H1 (cell line): ENCODE measurements around the gene MPPED1. TPM values are rescaled to one million over a fixed set of nuclear protein-coding genes. Genes with fewer than 3 reads are reported as not detected.

Experiments used
- CHD7 ChIP-seq: fragments of 300-600 bp; sonication (generic); IDR thresholded peaks from 2 replicates; pipeline ENCODE4 v1.7.1; 2012; ENCODE audit warnings: low read length, moderate library complexity, mild to moderate bottlenecking, inconsistent platforms; ENCODE audit not compliant: insufficient replicate concordance
- KDM5A ChIP-seq: fragments of 200-600 bp; IDR thresholded peaks from 2 replicates; pipeline ENCODE4 v1.7.1; 2012; ENCODE audit warnings: mild to moderate bottlenecking, low read length, inconsistent platforms, mixed read lengths
- SAP30 ChIP-seq: fragments of 300-600 bp; sonication (generic); IDR thresholded peaks from 2 replicates; pipeline ENCODE4 v1.7.1; 2012; ENCODE audit warnings: low read length, moderate library complexity, mild to moderate bottlenecking, inconsistent platforms; ENCODE audit not compliant: insufficient read depth, insufficient replicate concordance
- SIN3A ChIP-seq, 2 experiments: IDR thresholded peaks in 1 of 2; conservative IDR thresholded peaks in 1 of 2; 2 replicates each; pipeline ENCODE4 v1.6.1; 2011 to 2012; ENCODE audit warnings: low read length in 2 of 2, improper control_type of control experiment in 1 of 2, low read depth in 1 of 2, mild to moderate bottlenecking in 1 of 2
- TCF12 ChIP-seq: IDR thresholded peaks from 2 replicates; pipeline ENCODE4 v1.6.1; 2011; ENCODE audit warnings: low read depth, mild to moderate bottlenecking, low read length
- polyA plus RNA-seq, 7 experiments: library from polyadenylated mRNA; depleted of rRNA in 3 of 7; stranded (reverse) in 5 of 7; unstranded in 2 of 7; fragments of >200 nt in 5 of 7; fragments of 200-250 nt in 2 of 7; gene quantifications; 1 replicate in 5 of 7; 2 replicates in 1 of 7; 4 replicates in 1 of 7; pipeline versions ENCODE4 v1.2.1 to v1.2.3, GENCODE V29; 2011 to 2013; ENCODE audit warnings: missing spikeins in 2 of 7, mixed read lengths in 2 of 7
- total RNA-seq: library from RNA; stranded (reverse); fragmentation: NEBNext Ultra II Directional; extraction: Animal tissue kit (Norgen Biotek cat#: 25700); gene quantifications from 2 replicates; pipeline ENCODE4 v1.2.1, GENCODE V29; 2021

Gene MPPED1
- total and polyA plus RNA-seq, 2 of the 8 experiments (the other 6 are each of a cell fraction or from before 2014, with no cell fraction given), result 0.29 to 0.37 TPM

GRCh38 chr22:43477966-43478365 is 66.2 kb downstream of the MPPED1 start (continued):
- TF ChIP-seq CHD7 (no peak), SIN3A (conservative IDR thresholded peaks at IDR 0.05 in 1 of 2, IDR thresholded peaks at IDR 0.05 in 1 of 2; ENCODE audit: low read depth in 1 of 2, low read length in 2 of 2) (no peak), TCF12 (no peak), KDM5A (no peak), SAP30 (no peak)
